ENCODE measurements around the gene OR4A5.
"Not testable (repeated sequence)": the region's sequence is repeated elsewhere in the genome, so short reads cannot be mapped to it uniquely, and the experiment has no call there.

- not testable (repeated sequence) for TF ChIP-seq LEF1 (IDR thresholded peaks at IDR 0.05; ENCODE audit: borderline replicate concordance); TARDBP (IDR thresholded peaks at IDR 0.05); SP1 (IDR thresholded peaks at IDR 0.05); HDGF (IDR thresholded peaks at IDR 0.05; ENCODE audit: borderline replicate concordance); ELF4 (IDR thresholded peaks at IDR 0.05); SUZ12 (IDR thresholded peaks at IDR 0.05); ARNT (IDR thresholded peaks at IDR 0.05); NFRKB (IDR thresholded peaks at IDR 0.05)
Observed at GRCh38 chr11:54706532-54706931, at the start of gene OR4A5.
